HG02642 (cell line): ENCODE results near the gene COPG1.

Source experiments
- ATAC-seq: cut with Tn5 transposase; IDR thresholded peaks from one replicate; pipeline ENCODE4 v1.9.1; 2021; ENCODE audit warnings: mild to moderate bottlenecking; ENCODE audit not compliant: unreplicated experiment, poor library complexity

Gene COPG1

GRCh38 chr3:129276385-129276784 is 27.0 kb downstream of the COPG1 start:
- peak; percentile 82 for ATAC-seq

- ATAC-seq, result no peak
Observed at GRCh38 chr3:129277829-129278271, 28.4 kb downstream of the COPG1 start.

GRCh38 chr3:129278439-129278965 is 29.1 kb downstream of the COPG1 start, which contains the start of gene HMCES:
HMCES (plus strand) TSS chr3:129278870; CDS start chr3:129279733, 863 bp downstream.
- peak; percentile 58 for ATAC-seq

- ATAC-seq, result no peak
Observed at GRCh38 chr3:129278966-129279906, 29.8 kb downstream of the COPG1 start.

GRCh38 chr3:129280183-129280582 is 30.8 kb downstream of the COPG1 start:
- ATAC-seq, result no peak

GRCh38 chr3:129281726-129282125 is 32.3 kb downstream of the COPG1 start:
- no peak for ATAC-seq

GRCh38 chr3:129282727-129283327 is 33.4 kb downstream of the COPG1 start:
- ATAC-seq, result peak; percentile 60

GRCh38 chr3:129286081-129286480 is 36.7 kb downstream of the COPG1 start:
- ATAC-seq, result no peak

GRCh38 chr3:129288446-129288845 is 39.0 kb downstream of the COPG1 start:
- ATAC-seq, result no peak

- ATAC-seq, result no peak
Observed at GRCh38 chr3:129289201-129289921, 40.0 kb downstream of the COPG1 start.

GRCh38 chr3:129291236-129291886 is 42.0 kb downstream of the COPG1 start:
- no peak for ATAC-seq

- ATAC-seq, result no peak
Observed at GRCh38 chr3:129295286-129295685, 45.9 kb downstream of the COPG1 start.

- no peak for ATAC-seq
Observed at GRCh38 chr3:129304146-129304961, 54.9 kb downstream of the COPG1 start.

- no peak for ATAC-seq
Observed at GRCh38 chr3:129304962-129305222, 55.5 kb downstream of the COPG1 start.

GRCh38 chr3:129305592-129306091 is 56.2 kb downstream of the COPG1 start:
- peak; percentile 55 for ATAC-seq

GRCh38 chr3:129308636-129309035 is 59.2 kb downstream of the COPG1 start:
- no peak for ATAC-seq

- ATAC-seq, result peak; percentile 24
Observed at GRCh38 chr3:129310111-129311011, 61.0 kb downstream of the COPG1 start.
